WERI-Rb-1 (cell line): ENCODE results near the gene REXO1.

Experiments used
- DNase-seq: peaks from one replicate; pipeline ENCODE4 v3.0.0-alpha.2; 2020
- H3K27ac ChIP-seq: fragments of 250-450 bp; sonication (Bioruptor Pico); 2 replicates; pipeline ENCODE4 v1.5.1; 2020; ENCODE audit warnings: mild to moderate bottlenecking, moderate library complexity
- H3K27me3 ChIP-seq: fragments of 250-450 bp; sonication (Bioruptor Pico); 2 replicates; pipeline ENCODE4 v1.5.1; 2021; ENCODE audit warnings: mild to moderate bottlenecking, low read depth, moderate library complexity; ENCODE audit not compliant: insufficient read depth, severe bottlenecking
- H3K36me3 ChIP-seq: fragments of 250-450 bp; sonication (Bioruptor Pico); 2 replicates; pipeline ENCODE4 v1.5.1; 2020; ENCODE audit warnings: mild to moderate bottlenecking, moderate library complexity
- H3K4me3 ChIP-seq: 2 replicates; pipeline ENCODE4 v1.5.1; 2011; ENCODE audit warnings: low read depth, mild to moderate bottlenecking, control low read depth, low read length
- H3K9me3 ChIP-seq: fragments of 250-450 bp; sonication (Bioruptor Pico); 2 replicates; pipeline ENCODE4 v1.5.1; 2021; ENCODE audit warnings: mild to moderate bottlenecking, moderate library complexity; ENCODE audit not compliant: severe bottlenecking
- TF ChIP-seq, protein P1 (sequence below): IDR thresholded peaks from 2 replicates; pipeline ENCODE4 v1.5.1; 2011; ENCODE audit warnings: low read depth, mild to moderate bottlenecking, control low read depth, inconsistent platforms, low read length

The REXO1 gene

DNA sequence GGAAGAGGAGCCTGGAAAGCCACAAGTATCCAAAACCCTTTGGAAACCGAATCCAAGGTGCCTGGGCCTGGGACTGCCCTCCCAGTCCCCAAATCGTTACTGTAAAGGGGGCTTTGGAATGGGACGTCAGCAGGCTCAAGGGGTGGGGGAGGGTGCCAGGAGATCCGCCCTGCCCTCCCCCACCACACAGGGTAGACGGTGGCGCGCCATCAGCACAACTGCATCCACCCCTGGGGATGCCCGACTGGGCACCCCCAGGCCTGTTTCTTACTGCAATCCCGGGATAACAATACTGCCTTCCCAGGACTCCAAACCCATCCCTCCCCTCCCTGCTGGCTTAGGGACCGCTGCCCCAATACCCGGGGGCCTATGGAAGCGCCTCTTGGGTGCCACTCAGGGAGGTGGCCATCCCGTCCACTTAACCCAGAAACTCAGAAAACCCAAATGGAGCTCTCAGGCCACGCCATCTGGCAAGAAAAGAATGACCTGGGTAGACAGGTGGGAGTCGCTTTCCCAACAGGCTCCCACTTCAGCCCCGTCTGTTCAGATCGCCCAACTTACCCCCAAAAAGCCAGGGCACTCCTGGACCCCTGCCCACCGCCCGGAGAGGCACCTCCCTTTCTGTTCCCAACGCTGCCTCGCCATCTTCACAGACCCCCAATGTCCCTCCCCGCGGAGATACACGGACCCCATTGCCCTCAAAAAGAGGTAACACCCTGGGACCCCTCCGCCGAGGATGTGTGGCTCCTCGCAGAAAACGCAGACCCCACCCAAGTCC is 12.7 kb upstream of the REXO1 start:
- DNase-seq = no peak
- TF ChIP-seq, protein P1, sequence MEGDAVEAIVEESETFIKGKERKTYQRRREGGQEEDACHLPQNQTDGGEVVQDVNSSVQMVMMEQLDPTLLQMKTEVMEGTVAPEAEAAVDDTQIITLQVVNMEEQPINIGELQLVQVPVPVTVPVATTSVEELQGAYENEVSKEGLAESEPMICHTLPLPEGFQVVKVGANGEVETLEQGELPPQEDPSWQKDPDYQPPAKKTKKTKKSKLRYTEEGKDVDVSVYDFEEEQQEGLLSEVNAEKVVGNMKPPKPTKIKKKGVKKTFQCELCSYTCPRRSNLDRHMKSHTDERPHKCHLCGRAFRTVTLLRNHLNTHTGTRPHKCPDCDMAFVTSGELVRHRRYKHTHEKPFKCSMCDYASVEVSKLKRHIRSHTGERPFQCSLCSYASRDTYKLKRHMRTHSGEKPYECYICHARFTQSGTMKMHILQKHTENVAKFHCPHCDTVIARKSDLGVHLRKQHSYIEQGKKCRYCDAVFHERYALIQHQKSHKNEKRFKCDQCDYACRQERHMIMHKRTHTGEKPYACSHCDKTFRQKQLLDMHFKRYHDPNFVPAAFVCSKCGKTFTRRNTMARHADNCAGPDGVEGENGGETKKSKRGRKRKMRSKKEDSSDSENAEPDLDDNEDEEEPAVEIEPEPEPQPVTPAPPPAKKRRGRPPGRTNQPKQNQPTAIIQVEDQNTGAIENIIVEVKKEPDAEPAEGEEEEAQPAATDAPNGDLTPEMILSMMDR = no peak
- no peaks in the 10 kb centered on the region for H3K27me3 ChIP-seq
- no peaks in the 10 kb centered on the region for H3K36me3 ChIP-seq
- peaks cover 2% of the 10 kb centered on the region for H3K9me3 ChIP-seq
- H3K4me3 ChIP-seq = peak overlapping the region; percentile 74
- H3K27ac ChIP-seq = peak overlapping the region; percentile 20

DNA sequence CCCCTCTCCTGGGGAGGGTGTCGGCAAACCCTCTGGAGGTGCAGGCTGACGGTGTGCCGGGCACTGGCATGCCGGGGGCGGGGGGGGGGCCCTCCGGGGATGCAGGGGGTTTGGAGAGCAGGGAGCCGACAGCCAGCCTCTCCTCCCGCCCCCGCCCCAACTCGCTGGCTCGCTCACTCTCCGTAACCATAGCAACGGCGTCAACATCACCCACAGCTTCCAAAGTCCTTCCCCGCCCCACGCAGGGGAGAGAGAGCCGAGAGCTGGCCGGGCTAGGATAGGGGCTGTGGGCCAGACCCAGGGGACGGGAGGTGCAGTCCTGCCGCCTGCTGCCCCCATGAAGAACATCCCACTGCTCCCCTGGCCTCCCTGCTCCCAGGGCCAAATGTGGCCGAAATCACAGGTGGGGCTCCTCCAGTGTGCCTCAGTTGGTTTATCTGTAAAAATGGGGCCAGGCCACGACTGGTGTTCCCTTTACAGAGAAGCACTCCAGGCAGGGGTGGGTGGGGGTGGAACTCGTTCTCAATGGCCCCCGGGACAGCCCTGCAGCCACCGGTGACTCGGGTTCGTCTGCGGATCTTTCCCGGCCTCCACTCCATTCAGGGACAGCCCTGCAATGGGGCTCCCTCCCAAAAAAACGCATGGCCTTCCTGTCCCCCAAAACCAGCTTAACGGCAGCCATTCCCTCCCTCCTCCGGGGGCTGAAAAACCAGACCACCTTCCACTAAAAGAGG is 11.9 kb upstream of the REXO1 start:
- Histone ChIP-seq H3K27me3 (no peaks in the 10 kb centered on the region), H3K4me3 (peak overlapping the region; percentile 17; the same call in 1 of the 2 replicates), H3K9me3 (no peaks in the 10 kb centered on the region), H3K36me3 (no peaks in the 10 kb centered on the region), H3K27ac (peak overlapping the region; percentile 48)
- TF ChIP-seq, protein P1 = no peak
- peak; percentile 67 for DNase-seq

DNA sequence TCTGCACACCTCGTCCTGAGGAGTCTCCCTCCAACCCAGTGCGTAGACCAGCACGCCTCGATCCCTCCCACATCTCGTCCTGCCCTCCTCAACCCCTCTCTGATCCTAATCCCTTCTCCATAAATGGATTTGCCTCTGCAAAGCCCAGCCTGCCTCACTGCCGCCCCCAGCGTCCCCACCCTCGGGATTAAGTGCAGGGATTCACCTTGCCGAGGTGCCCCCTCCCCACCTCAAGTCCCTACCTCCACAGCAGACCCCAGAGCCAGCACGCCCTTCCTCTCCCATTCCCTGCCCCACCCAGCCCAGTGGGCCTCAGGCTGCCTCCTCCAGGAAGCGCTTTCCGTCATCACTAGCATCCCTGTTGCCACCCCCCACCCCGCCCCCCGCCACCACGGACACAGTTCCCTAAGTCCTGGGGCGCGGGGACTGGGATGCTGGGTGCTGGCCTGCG is 11.1 kb upstream of the REXO1 start:
- H3K9me3 ChIP-seq = no peaks in the 10 kb centered on the region
- peak overlapping the region; percentile 48 for H3K27ac ChIP-seq
- H3K36me3 ChIP-seq = peaks cover 2% of the 10 kb centered on the region
- H3K4me3 ChIP-seq = peak overlapping the region; percentile 20
- TF ChIP-seq, protein P1 = peak; percentile 50
- no peaks in the 10 kb centered on the region for H3K27me3 ChIP-seq
- DNase-seq = peak; percentile 87

DNA sequence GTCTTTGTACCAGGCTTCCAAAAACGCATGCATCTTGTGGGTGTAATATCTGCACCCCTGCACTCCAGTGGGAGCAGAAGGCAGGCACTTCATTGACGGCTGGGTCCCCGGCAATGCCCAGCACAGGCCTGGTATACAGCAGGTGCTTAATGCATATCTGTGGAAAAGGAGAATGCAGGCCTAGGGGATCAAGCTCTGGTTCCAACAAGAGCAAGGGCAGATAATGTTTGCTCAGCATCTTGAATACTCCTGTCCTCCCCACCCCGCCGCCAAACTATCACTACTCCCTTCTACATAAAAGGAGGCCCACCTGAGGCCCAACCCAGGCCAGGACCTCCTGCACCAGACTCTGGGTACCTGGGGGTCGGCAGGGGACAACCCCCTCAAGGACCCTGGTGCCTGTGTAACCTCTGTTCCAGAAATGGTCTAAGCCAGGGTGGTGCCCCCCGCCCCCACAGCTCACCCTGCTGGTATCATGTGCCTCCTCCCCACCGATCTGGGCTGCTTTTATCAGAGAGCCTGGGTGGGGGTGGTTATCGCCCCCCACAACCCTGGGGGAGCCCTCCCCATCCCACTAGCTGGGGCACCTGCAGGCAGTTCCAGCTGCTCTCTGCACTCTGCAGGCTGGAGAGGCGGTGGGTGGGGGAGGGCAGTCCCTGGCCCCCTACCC is 10.3 kb upstream of the REXO1 start:
- no peak for DNase-seq
- TF ChIP-seq, protein P1 = no peak
- H3K4me3 ChIP-seq = peak overlapping the region; percentile 20; the same call in 1 of the 2 replicates
- no peaks in the 10 kb centered on the region for H3K9me3 ChIP-seq
- H3K27me3 ChIP-seq = no peaks in the 10 kb centered on the region
- peak overlapping the region; percentile 48 for H3K27ac ChIP-seq
- H3K36me3 ChIP-seq = peaks cover 7% of the 10 kb centered on the region

DNA sequence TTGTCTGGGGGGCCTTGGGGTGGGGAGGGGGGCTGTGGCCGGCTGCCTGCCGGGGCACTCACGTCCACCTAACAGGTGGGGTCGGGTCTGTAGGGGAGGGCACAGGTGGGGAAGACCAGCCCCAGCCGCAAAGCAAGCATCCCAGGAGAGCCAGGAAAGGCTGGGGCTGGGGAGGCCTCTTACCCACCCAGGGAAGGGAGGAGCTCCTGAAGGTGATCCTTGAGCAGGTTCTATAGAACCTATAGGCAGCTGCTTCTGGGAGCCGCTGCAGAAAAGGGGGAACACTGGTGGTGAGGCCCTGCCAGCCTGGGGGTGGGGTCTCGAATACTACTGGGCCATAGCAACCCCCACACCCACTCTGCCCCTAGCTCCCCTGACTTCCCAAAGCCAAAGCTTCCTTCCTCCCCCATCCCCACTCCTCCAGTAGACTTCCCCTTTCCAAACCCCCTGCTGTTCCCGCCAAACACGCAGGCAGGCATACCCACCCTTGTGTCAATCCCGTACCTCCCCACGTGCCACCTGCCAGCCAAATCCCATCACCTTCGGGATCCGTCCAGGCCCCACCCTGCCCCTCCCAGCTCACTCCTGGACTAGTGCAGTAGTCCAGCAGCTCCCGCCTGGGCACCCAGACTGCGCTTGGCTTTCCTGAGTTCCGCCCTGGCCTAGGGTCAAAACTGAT is 9.5 kb upstream of the REXO1 start:
- Histone ChIP-seq H3K4me3 (peak overlapping the region; percentile 42), H3K9me3 (no peaks in the 10 kb centered on the region), H3K27ac (peak overlapping the region; percentile 96), H3K36me3 (peaks cover 7% of the 10 kb centered on the region), H3K27me3 (no peaks in the 10 kb centered on the region)
- TF ChIP-seq, protein P1 = no peak
- DNase-seq = no peak
